GM19372 (cell line): Measurements from ENCODE around the gene MOGAT1.
A peak's percentile ranks its signal among the peaks of the same experiment; 100 is the strongest.

Source experiments
- ATAC-seq: cut with Tn5 transposase; IDR thresholded peaks from one replicate; pipeline ENCODE4 v1.9.1; 2021; ENCODE audit warnings: mild to moderate bottlenecking, low read depth, moderate library complexity; ENCODE audit not compliant: unreplicated experiment

The MOGAT1 gene

GRCh38 chr2:222671259-222672067 lies at the start of gene MOGAT1:
MOGAT1 (plus strand) TSS chr2:222671658; CDS start chr2:222671786, 128 bp downstream.
- ATAC-seq = peak; percentile 66

- ATAC-seq = no peak
Observed at GRCh38 chr2:222621893-222622292, 49.6 kb upstream of the MOGAT1 start.

- no peak for ATAC-seq
Observed at GRCh38 chr2:222622910-222623309, 48.5 kb upstream of the MOGAT1 start.

- ATAC-seq = no peak
Observed at GRCh38 chr2:222623756-222624309, 47.6 kb upstream of the MOGAT1 start.

GRCh38 chr2:222627764-222628163 lies 43.7 kb upstream of the MOGAT1 start:
- no peak for ATAC-seq

GRCh38 chr2:222635295-222635694 lies 36.2 kb upstream of the MOGAT1 start:
- ATAC-seq = no peak

- ATAC-seq = no peak
Observed at GRCh38 chr2:222637067-222637466, 34.4 kb upstream of the MOGAT1 start.

- no peak for ATAC-seq
Observed at GRCh38 chr2:222641336-222641735, 30.1 kb upstream of the MOGAT1 start.

GRCh38 chr2:222643134-222643533 lies 28.3 kb upstream of the MOGAT1 start:
- ATAC-seq = no peak

GRCh38 chr2:222646008-222646407 lies 25.4 kb upstream of the MOGAT1 start:
- ATAC-seq = no peak

GRCh38 chr2:222649801-222650200 lies 21.7 kb upstream of the MOGAT1 start:
- no peak for ATAC-seq

- ATAC-seq = no peak
Observed at GRCh38 chr2:222651718-222652418, 19.6 kb upstream of the MOGAT1 start.

GRCh38 chr2:222652491-222653255 lies 18.8 kb upstream of the MOGAT1 start:
- no peak for ATAC-seq

GRCh38 chr2:222653280-222653679 lies 18.2 kb upstream of the MOGAT1 start:
- no peak for ATAC-seq

GRCh38 chr2:222655787-222656525 lies 15.5 kb upstream of the MOGAT1 start, which contains the start of gene FARSB:
FARSB (minus strand) TSS chr2:222656092; CDS start chr2:222656073, 19 bp downstream.
- ATAC-seq = peak; percentile 85

GRCh38 chr2:222656526-222657446 lies 14.7 kb upstream of the MOGAT1 start:
- ATAC-seq = peak; percentile 30

GRCh38 chr2:222663479-222663878 lies 8.0 kb upstream of the MOGAT1 start:
- ATAC-seq = no peak

GRCh38 chr2:222668494-222669154 lies 2.8 kb upstream of the MOGAT1 start:
- ATAC-seq = no peak
